Measurements from ENCODE around the gene NAV3.

The NAV3 gene

DNA sequence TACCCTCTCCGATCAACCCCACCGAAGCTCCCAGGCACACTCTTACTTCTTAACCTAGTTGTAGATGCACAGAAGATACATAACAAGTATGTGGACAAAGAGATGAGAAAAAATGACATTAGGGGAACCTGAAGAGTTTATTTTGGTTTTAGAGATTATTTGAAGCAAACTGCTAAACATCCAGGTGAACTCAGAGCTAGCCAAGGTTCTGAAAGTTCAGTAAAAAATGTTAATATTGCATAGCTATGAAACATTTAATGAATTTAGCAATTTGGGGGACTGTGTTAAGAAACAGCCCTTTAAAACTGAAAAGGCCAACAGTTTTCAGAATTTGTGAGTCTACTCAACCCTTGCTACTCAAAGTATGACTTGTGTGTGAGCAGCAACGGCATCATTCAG, 174.4 kb downstream of the NAV3 start:
- no peak for TF ChIP-seq POLR2AphosphoS5 (IDR thresholded peaks at IDR 0.05; ENCODE audit: low read depth, low read length)
- FAIRE-seq: no peak

DNA sequence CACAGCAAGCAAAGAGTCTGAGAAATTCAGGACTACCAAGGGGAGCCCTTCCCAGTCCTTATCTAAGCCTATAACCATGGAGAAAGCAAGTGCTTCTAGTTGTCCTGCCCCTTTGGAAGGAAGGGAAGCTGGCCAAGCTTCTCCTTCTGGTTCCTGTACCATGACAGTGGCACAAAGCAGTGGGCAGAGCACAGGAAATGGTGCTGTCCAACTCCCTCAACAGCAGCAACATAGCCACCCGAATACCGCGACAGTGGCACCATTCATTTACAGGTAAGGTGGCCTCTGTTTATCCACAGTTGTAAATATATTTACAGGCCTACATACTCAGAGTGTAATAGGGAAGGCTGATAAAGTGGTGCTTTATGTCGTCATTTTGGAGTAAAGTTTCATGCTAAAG, 176.5 kb downstream of the NAV3 start:
- no peak for DNase-seq (ENCODE audit: insufficient read length, low spot score)
- TF ChIP-seq POLR2A (IDR thresholded peaks at IDR 0.05; ENCODE audit: low read depth, low read length) (no peak), PAX5 (IDR thresholded peaks at IDR 0.05; ENCODE audit: insufficient read depth, low read length, severe bottlenecking) (no peak), POU2F2 (IDR thresholded peaks at IDR 0.05; ENCODE audit: low read depth, low read length) (no peak), SPI1 (IDR thresholded peaks at IDR 0.05; ENCODE audit: low read depth, low read length) (no peak), POLR2AphosphoS5 (IDR thresholded peaks at IDR 0.05; ENCODE audit: low read depth, low read length) (no peak), TAF1 (IDR thresholded peaks at IDR 0.05; ENCODE audit: low read depth, low read length) (no peak)
- FAIRE-seq: no peak

More for the DNA sequence above, 174.4 kb downstream of the NAV3 start:
- DNase-seq (ENCODE audit: insufficient read length, low spot score): no peak

DNA sequence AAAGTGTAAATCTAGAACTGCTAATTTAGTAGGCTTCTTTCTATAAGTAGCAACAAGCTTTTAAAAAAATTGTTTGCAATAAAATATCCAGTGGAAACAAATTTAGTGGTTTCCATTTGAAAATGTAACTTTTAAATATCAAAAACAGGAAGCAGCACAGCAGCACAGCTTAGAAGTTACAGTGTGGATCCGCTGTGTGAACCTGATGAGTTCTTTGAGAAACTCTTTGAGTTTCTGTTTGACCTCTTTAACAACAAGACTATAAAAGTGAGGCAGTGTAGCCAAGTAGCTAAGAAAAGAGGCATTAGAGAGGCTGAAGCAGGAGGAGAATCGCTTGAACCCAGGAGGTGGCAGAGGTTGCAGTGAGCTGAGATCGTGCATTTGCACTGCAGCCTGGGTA, 178.3 kb downstream of the NAV3 start:
- DNase-seq (ENCODE audit: insufficient read length, low spot score) (no peak), FAIRE-seq (no peak)
- TF ChIP-seq POU2F2 (IDR thresholded peaks at IDR 0.05; ENCODE audit: low read depth, low read length) (no peak), SPI1 (IDR thresholded peaks at IDR 0.05; ENCODE audit: low read depth, low read length) (no peak), POLR2AphosphoS5 (IDR thresholded peaks at IDR 0.05; ENCODE audit: low read depth, low read length) (no peak), POLR2A (IDR thresholded peaks at IDR 0.05; ENCODE audit: low read depth, low read length) (no peak), PAX5 (IDR thresholded peaks at IDR 0.05; ENCODE audit: insufficient read depth, low read length, severe bottlenecking) (no peak), TAF1 (IDR thresholded peaks at IDR 0.05; ENCODE audit: low read depth, low read length) (no peak)

DNA sequence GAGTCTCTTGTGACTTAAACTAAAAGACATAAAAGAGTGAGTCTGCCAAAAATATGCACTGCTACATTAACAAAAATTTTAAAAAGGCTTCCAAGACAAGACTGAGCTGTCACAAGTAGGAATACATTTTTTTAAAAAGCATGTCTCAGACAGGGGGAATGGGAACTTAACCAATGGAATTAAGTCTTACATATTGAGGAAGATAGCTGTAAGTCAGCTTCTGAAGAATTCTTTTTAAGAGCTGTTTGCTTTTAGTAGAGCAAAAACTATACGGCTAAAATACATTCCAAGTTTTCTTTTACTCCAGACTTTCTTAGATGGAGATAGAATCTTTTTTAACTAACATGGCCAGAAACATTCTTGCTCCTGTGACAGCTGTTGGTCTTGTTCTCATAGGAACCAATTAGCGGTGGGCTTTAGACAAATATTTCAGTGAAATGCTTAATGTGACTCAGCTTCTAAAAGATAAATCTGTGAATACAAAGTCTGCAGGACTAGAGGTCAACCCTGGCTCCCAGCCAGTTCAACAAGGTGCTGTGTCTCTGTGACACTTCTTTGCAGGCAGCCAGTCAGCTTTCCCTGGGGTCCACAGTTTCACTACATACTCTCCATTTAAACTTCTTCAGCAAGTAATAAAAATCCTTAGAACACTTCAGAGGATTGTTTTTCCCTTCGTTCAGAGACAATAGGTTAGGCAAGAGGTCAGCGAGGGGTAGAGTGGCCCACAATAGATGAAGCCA, 187.6 kb downstream of the NAV3 start:
- DNase-seq (ENCODE audit: insufficient read length, low spot score): no peak
- TF ChIP-seq POLR2A (IDR thresholded peaks at IDR 0.05; ENCODE audit: low read depth, low read length) (no peak), POU2F2 (IDR thresholded peaks at IDR 0.05; ENCODE audit: low read depth, low read length) (no peak), PAX5 (IDR thresholded peaks at IDR 0.05; ENCODE audit: insufficient read depth, low read length, severe bottlenecking) (no peak), SPI1 (IDR thresholded peaks at IDR 0.05; ENCODE audit: low read depth, low read length) (no peak), TAF1 (IDR thresholded peaks at IDR 0.05; ENCODE audit: low read depth, low read length) (no peak), POLR2AphosphoS5 (IDR thresholded peaks at IDR 0.05; ENCODE audit: low read depth, low read length) (no peak)
- FAIRE-seq: no peak

DNA sequence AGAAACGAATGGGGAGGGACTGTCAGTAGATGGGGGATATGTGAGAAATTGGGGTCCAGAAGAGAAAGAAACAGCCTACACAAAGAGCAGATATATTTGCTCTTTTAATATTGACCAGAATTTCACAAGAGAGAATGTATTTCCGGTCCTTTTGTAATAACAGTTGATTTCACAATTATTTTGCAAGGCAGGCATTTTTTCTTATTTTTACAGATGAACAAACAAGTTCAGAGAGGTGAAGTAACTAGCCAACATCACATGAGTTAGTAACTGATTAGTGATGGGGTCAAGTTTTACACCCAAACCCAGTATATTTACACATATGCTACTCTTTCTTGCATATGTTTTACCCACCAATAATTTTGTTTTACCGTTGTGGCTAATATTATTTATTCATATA, 188.2 kb downstream of the NAV3 start:
- DNase-seq (ENCODE audit: insufficient read length, low spot score): no peak
- TF ChIP-seq PAX5 (IDR thresholded peaks at IDR 0.05; ENCODE audit: insufficient read depth, low read length, severe bottlenecking) (no peak), POLR2AphosphoS5 (IDR thresholded peaks at IDR 0.05; ENCODE audit: low read depth, low read length) (no peak), TAF1 (IDR thresholded peaks at IDR 0.05; ENCODE audit: low read depth, low read length) (no peak), POLR2A (IDR thresholded peaks at IDR 0.05; ENCODE audit: low read depth, low read length) (no peak), POU2F2 (IDR thresholded peaks at IDR 0.05; ENCODE audit: low read depth, low read length) (no peak), SPI1 (IDR thresholded peaks at IDR 0.05; ENCODE audit: low read depth, low read length) (no peak)
- FAIRE-seq: no peak

DNA sequence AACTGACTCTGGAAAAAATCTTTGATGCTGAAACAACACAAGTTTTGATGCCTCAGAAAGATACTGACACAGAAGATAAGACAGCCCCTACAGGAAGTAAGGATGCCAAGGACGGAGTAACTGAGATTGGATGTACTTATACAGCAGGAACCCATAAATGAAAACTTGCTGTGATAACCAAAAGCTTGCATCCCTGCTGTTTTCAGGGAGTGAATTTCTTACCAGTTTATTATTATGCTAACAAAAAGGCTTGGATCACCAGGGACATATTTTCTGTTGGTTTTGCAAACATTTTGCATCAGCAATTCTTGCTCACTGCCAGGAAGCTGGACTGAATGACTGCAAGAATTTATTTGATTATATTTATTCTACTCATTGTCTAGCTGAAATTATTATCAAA, 197.7 kb downstream of the NAV3 start:
- FAIRE-seq (no peak), DNase-seq (ENCODE audit: insufficient read length, low spot score) (no peak)
- TF ChIP-seq POLR2AphosphoS5 (IDR thresholded peaks at IDR 0.05; ENCODE audit: low read depth, low read length): no peak
- TF ChIP-seq POLR2A (IDR thresholded peaks at IDR 0.05; ENCODE audit: low read depth, low read length): no peak
- no peak for TF ChIP-seq TAF1 (IDR thresholded peaks at IDR 0.05; ENCODE audit: low read depth, low read length)
- TF ChIP-seq POU2F2 (IDR thresholded peaks at IDR 0.05; ENCODE audit: low read depth, low read length): no peak
- TF ChIP-seq SPI1 (IDR thresholded peaks at IDR 0.05; ENCODE audit: low read depth, low read length): no peak
- TF ChIP-seq PAX5 (IDR thresholded peaks at IDR 0.05; ENCODE audit: insufficient read depth, low read length, severe bottlenecking): no peak

DNA sequence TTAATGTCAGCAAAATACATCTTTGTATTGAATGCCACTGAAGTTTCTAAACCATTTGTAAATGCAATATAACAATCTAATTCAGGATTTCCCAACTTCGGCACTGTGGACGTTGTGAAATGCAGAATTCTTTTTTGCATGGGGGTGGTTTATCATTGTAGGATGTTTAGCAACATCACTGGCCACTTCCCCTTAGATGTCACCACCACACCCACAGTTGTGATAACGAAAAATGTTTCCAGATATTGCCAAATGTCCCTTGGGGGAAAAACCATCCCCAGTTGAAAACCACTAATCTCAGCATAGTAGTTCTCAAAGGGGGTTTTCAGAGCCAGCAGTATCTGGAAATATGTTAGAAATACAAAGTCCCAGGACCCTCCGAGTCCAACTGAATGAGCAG, 203.3 kb downstream of the NAV3 start:
- DNase-seq (ENCODE audit: insufficient read length, low spot score): no peak
- TF ChIP-seq POLR2A (IDR thresholded peaks at IDR 0.05; ENCODE audit: low read depth, low read length) (no peak), SPI1 (IDR thresholded peaks at IDR 0.05; ENCODE audit: low read depth, low read length) (no peak), POLR2AphosphoS5 (IDR thresholded peaks at IDR 0.05; ENCODE audit: low read depth, low read length) (no peak), TAF1 (IDR thresholded peaks at IDR 0.05; ENCODE audit: low read depth, low read length) (no peak), PAX5 (IDR thresholded peaks at IDR 0.05; ENCODE audit: insufficient read depth, low read length, severe bottlenecking) (no peak), POU2F2 (IDR thresholded peaks at IDR 0.05; ENCODE audit: low read depth, low read length) (no peak)
- FAIRE-seq: no peak

DNA sequence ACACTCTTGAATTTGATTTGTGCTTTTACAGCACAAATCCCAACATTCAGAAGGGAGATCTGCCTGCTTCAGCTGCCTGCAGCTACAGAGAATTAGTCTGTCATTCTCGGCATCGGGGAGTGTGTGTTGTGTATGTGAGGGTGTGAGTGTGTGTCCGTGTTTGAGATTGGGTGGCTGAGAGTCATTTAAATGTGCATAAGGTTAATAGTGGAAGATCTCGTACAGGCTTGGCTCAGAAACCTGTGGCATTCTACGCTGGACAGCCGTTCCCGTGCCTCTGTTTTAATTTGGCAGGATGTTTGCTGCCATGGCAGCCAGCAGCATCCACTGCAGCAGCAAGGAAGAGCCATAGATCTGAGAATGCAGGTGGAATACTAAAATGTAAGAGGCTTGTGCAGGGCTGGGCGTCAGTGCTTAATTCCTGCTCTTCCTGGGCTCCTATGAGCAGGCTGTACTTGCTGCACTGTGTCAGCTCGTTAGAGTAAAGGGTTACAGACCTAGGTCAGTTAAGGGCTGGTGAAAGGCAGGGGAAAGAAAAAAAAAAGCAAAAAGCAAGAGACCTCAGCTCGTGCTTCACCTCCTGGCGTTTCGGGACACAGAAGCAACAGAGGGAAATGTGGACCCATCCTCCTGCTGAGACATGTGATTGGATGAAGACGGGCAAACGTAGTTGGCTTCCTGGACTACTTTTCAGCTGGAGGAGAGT, 205.4 kb downstream of the NAV3 start:
- no peak for DNase-seq (ENCODE audit: insufficient read length, low spot score)
- FAIRE-seq: no peak
- TF ChIP-seq SPI1 (IDR thresholded peaks at IDR 0.05; ENCODE audit: low read depth, low read length) (no peak), TAF1 (IDR thresholded peaks at IDR 0.05; ENCODE audit: low read depth, low read length) (no peak), POU2F2 (IDR thresholded peaks at IDR 0.05; ENCODE audit: low read depth, low read length) (no peak), PAX5 (IDR thresholded peaks at IDR 0.05; ENCODE audit: insufficient read depth, low read length, severe bottlenecking) (no peak)

DNA sequence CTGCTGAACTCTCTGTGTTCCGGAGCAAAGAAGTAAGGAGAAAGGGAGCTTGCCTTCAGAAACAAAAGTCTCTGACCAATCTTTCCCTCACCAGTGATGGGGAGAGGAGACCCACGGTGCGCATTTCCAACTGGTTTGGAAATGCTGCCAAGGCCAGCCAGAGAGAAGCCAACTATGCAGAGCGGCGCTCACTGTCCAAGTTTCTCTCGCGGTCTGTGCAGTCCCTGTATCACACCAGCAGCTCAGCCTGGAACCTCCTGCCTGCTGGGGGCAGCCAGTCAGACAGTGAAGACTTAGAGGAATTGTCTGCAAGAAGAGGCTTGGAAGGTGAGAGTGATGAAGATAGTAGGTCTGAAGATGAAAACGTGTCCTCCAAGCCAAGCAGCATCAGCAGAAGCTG, 206.2 kb downstream of the NAV3 start:
- no peak for DNase-seq (ENCODE audit: insufficient read length, low spot score)
- TF ChIP-seq TAF1 (IDR thresholded peaks at IDR 0.05; ENCODE audit: low read depth, low read length) (no peak), POLR2AphosphoS5 (IDR thresholded peaks at IDR 0.05; ENCODE audit: low read depth, low read length) (no peak), SPI1 (IDR thresholded peaks at IDR 0.05; ENCODE audit: low read depth, low read length) (no peak), POU2F2 (IDR thresholded peaks at IDR 0.05; ENCODE audit: low read depth, low read length) (no peak), POLR2A (IDR thresholded peaks at IDR 0.05; ENCODE audit: low read depth, low read length) (no peak), PAX5 (IDR thresholded peaks at IDR 0.05; ENCODE audit: insufficient read depth, low read length, severe bottlenecking) (no peak)
- FAIRE-seq: no peak
